Endothelial cell of umbilical vein (primary cell): ENCODE data around the gene TMPRSS5.
"Not testable (repeated sequence)": the region's sequence is repeated elsewhere in the genome, so short reads cannot be mapped to it uniquely, and the experiment has no call there.

Experiments
- CTCF ChIP-seq, 2 donors: IDR thresholded peaks; 1 replicate in 1 of 2; 2 replicates in 1 of 2; pipeline ENCODE4 v1.5.1; 2011; ENCODE audit warnings: low read length in 2 of 2, mild to moderate bottlenecking in 2 of 2, moderate library complexity in 2 of 2, control low read depth in 1 of 2, inconsistent platforms in 1 of 2, low read depth in 1 of 2; ENCODE audit not compliant: insufficient read depth in 1 of 2; ENCODE audit errors: extremely low read depth in 1 of 2
- EZH2 ChIP-seq: IDR thresholded peaks from 2 replicates; pipeline ENCODE4 v1.6.1; 2012; ENCODE audit warnings: borderline replicate concordance, low read depth, mild to moderate bottlenecking, moderate library complexity, low read length, inconsistent platforms; ENCODE audit not compliant: severe bottlenecking
- GATA2 ChIP-seq: IDR thresholded peaks from 2 replicates; pipeline ENCODE4 v1.7.0; 2011; ENCODE audit warnings: low read depth, mild to moderate bottlenecking, moderate library complexity, mixed read lengths, low read length; ENCODE audit not compliant: insufficient read length, insufficient read depth
- MAX ChIP-seq: IDR thresholded peaks from 2 replicates; pipeline ENCODE4 v1.6.1; 2011; ENCODE audit not compliant: insufficient read depth, insufficient read length
- POLR2A ChIP-seq: IDR thresholded peaks from 2 replicates; pipeline ENCODE4 v1.6.1; 2012; ENCODE audit warnings: low read depth, mild to moderate bottlenecking, control low read depth, low read length
- POLR2AphosphoS5 ChIP-seq: IDR thresholded peaks from 2 replicates; pipeline ENCODE4 v1.6.1; 2012; ENCODE audit warnings: low read depth, mild to moderate bottlenecking, control low read depth, low read length, moderate library complexity; ENCODE audit not compliant: insufficient read depth

GRCh38 chr11:113671914-113672313, 34.2 kb downstream of the TMPRSS5 start:
- not testable (repeated sequence) for TF ChIP-seq POLR2AphosphoS5; CTCF (IDR thresholded peaks at IDR 0.05; ENCODE audit: extremely low read depth in 1 of 2, insufficient read depth in 1 of 2, low read depth in 1 of 2, low read length in 2 of 2); GATA2; MAX; POLR2A; EZH2
